ENCODE data around the gene LUC7L3.

Gene LUC7L3

DNA sequence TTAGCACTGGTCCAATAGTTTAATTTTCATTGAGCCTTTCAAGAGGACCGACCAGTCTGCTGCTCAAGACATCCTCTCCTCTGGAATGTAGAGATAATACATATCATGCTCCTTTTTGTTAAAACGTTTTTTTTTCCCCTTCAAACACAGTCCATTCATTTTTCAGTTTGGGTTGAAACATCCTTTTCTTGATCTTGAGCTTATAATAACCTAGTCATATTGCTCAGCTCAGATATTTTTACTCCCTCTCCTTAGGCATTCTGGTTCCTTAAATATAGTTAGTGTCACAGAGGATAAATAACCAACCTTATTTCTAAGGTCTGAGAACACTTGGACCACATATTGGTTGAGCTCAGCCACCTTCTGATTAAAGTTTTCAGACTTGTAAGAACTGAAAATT, 35.1 kb downstream of the LUC7L3 start:
- DNase-seq (ENCODE audit: low spot score) = no peak

DNA sequence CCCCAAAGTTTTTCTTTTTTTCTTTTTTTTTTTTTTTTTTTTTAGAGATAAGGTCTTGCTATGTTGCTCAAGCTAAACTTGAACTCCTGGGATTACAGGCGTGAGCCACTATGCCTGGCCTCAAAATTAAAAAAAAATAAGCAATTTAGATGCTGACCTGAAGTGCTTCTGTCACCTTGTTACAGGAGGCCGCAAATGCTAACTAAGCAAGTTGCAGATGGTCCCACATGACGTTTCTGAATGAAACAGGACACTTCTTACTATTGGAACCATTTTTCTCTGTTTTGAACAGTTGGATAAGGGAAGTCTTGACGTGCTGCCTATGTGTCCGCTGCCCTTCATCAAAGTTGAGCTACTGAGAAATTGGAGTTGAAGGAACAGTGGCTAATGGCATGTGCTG, 39.1 kb downstream of the LUC7L3 start:
- no peak for DNase-seq (ENCODE audit: low spot score)

DNA sequence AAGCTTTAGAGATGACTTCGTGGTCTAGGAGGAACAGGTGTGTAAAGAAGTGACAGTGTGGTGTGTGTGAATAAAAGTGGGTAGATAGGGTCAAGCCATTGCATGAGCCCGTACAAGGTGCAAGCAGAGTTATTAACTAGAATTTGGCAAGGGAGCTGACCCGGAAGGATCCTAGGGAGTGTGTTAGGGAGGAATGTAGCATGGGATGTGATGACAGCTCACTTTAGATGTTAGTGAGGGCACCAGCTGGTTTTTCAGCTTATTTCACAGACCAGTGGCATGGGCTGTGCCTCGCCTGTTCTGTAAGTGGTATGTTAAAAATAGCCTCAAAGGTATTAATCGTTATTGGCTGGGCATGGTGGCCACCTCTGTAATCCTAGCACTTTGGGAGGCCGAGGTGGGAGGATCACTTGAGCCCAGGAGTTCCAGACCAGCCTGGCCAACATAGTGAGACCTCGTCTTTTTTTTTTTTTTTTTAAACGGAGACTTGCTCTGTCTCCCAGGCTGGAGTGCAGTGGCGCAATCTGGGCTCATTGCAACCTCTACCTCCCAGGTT, 39.7 kb downstream of the LUC7L3 start:
- DNase-seq (ENCODE audit: low spot score) = no peak

DNA sequence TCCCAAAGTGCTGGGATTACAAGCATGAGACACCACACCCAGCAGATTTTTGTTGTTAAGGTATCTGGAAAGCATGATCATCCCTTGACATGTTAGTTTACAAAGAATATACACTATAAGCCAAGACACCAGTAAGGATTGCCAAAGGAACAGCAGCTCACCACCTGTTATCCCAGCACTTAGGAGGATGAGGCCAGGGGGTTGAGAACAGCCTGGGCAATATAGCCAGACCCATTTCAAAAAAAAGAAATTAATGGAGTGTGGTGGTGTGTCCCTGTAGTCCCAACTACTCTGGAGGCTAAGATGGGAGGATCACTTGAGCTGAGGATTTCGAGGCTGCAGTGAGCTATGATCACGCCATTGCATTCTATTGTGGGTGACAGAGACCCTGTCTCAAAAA, 42.8 kb downstream of the LUC7L3 start:
- DNase-seq (ENCODE audit: low spot score) = no peak

DNA sequence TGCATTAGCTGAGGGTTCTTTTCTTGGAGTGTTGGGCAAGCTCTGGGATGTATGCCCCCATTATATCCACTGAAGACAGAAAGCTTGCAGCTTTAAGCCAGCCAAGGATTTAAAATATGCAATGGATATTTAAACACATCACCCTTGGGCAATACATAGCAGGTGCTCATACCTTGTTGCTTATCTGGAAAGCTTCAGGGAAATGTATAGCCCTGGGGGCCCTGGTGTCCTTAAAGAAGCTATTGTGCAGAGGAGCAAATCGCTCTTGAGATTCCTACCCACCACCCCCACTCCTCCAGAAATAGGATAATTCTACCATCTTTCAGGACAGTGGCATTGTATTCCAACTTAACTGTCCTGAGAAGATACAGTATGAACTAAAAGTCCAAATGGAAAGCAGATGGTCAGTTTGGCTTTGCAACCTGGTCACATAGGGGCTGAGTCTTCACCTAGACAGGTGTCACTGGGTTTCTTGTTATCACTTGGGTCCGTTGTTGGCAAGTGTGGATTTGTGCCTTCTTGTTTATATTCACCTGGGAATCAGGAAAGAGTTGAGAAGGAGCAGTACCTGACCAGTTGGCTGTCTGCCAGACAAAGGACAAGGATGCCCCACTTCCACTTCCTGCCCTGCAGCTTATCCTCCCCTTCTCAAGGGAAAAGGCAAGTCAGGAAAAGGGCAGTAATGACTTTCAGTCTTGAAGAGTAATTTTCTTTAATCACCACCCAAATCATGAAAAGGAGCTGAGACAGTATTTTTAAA, 44.5 kb downstream of the LUC7L3 start:
- peak; percentile 29 for DNase-seq (ENCODE audit: low spot score)

DNA sequence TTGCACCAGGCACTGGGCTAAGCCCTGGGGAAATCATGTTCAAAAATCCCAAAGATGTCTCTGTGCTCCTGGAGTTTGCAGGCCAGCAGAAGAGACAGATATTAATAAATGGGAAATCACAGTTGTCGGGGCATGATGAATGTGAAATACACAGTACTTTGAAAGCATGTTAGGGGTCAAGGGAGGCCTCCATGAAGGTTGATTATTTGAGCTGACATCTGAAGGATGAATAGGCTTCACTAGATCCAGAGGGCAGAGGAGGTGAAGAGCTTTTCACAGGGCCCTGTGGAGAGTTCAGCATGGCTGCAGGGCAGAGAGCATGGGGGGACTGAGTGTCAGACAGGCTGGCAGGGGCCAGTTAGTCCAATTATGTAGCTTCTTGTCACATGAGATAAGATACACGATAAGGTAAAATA, 45.3 kb downstream of the LUC7L3 start:
- no peak for DNase-seq (ENCODE audit: low spot score)

DNA sequence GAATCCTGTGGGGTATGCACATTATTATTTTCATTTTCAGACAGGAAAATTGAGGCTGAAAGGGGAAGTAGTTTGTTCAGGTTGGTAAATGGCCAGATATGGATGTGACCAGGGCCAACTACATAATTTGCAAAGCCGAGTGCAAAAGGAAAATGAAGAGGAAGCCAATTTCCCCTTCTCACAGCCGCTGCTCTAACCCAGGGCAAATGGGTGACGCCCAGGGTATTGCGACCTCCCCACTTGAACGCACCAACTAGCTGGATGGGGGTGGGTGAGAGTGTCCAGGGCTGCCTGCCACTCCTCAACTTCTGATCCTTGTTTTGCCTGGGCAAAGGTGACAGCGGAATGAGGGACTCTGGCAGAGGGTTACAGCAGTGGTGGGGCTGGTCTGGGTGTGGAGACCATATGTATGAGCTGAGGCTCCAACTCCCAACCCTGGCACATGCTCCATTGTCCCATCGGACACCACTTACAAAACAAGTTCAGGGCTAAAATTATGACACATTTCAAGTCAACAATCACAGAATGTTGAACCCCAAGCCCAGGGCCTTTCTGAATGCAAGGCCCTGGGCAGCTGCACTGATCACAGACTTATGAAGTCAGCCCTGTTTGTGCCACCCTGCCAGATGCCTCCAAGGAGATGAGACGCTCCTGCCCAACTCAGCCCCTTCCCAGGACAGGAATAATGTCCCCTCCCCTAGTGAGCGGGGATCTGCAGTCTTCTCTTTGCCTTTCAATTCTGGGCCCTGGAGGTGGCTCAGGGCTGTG, 46.2 kb downstream of the LUC7L3 start:
- peak; percentile 12 for DNase-seq (ENCODE audit: low spot score)

DNA sequence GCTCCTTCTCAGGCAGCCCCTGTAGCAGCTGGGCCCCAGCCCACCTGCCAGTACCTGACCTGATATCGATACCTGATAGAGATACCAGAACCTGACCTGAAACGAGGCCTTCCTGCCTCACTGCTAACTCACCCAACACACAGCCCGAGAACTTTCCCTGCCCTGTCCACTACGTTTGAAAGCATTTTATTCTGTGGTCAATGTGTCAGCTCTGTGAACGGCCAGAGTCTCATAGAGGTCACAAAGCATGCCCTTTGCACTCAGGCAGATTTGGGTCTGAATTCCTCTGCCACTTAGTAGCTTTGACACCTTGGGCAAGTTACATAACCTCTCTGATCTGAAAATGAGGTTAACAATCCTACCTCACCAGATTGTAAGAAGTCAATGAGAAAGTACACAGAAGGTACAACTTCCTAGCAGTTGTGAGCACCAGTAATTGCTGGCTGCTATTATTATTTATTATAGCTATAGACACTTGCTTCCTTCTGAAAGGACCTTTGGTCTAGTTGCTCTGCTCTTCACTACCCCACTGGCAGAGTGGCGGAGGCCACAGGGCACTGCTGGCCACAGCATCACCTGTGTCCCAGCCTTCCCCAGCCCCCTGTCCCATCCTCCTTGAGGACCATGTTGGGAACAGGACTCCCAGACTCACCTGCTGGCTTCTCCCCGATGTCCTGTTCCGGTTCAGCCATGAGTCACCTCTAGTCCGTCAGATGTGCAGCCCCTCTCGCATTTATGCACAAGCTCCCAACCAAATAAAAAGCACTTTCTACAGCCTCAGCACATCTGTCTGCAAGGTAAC, 47.0 kb downstream of the LUC7L3 start:
- no peak for DNase-seq (ENCODE audit: low spot score)

DNA sequence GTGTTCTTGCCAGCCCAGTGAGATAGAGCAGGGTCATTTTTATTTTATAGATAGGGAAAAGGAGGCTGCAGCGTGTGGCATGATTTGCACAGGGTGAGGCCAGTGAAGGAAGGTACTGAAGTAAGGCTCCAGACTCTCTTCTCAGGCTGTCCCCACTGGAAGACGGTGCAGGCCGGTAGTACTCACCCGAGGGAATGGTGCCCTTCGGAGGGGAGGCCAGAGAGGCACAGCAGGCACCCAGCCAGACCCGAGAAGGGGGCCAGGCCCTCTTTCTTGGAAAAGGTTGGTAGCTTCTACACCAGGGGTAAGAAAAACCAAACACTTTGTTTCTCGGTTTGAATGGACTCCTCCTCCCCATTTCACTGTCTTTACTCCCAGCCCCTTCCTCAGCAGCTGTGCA, 47.6 kb downstream of the LUC7L3 start:
- DNase-seq (ENCODE audit: low spot score) = no peak

DNA sequence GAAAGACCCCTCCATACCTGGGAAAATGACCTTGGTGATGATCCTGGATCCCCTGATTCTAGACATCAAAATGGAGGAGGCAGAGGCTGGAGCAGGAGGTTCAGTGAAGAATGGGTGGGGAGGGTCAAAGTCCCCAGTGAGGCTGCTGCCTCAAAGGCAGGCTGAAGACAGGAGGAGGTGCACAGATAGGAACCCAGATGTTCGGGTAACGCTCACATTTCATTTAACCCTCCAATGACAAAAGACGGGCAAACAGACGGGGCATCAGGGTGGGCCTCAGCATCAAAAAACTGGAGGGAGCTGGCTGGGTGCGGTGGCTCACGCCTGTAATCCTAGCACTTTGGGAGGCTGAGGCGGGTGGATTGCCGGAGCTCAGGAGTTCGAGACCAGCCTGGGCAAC, 48.0 kb downstream of the LUC7L3 start, which contains the start of gene ANKRD40CL:
Gene ANKRD40CL, minus strand, starts transcription at position 73 of the 400 bp plus-strand sequence. CDS start 605 bp downstream, outside the sequence.
- no peak for DNase-seq (ENCODE audit: low spot score)

DNA sequence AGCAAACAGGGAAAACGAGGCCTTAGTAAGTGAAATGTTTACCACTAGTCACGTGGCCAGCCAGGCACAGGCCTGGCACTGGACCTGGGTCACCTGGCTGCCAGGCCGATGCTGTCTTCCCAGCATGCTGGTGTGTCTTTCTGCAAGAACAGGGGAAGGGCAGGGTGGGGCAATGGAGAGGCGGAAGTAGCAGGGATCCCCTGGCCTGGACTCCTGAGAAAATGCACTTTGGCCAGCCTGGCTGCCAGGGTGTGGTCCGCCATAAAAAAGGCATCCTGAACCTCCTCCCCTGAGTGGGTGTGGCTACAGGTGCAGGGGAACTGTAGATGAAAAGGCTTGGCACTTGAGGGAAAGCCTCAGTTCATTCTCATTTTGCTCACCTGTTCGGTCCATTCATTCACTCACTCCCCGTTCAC, 49.0 kb downstream of the LUC7L3 start:
- DNase-seq (ENCODE audit: low spot score) = peak; percentile 95

DNA sequence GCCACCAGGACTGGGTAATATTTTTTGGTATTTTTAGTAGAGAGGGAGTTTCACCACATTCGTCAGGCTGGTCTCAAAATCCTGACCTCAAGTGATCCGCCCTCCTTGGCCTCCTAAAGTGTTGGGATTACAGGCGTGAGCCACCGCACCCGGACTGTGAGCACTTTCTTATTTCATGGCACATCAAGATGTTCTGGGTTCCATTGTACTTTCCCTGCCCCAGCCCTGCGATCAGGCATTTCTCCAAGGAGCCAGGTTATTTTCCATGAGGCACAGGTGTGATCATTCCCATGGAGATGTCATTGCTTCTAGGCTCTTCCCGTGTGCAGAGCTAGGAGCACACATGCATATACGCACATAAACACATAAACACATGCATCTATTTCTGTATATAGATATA, 50.5 kb downstream of the LUC7L3 start:
- no peak for DNase-seq (ENCODE audit: low spot score)

DNA sequence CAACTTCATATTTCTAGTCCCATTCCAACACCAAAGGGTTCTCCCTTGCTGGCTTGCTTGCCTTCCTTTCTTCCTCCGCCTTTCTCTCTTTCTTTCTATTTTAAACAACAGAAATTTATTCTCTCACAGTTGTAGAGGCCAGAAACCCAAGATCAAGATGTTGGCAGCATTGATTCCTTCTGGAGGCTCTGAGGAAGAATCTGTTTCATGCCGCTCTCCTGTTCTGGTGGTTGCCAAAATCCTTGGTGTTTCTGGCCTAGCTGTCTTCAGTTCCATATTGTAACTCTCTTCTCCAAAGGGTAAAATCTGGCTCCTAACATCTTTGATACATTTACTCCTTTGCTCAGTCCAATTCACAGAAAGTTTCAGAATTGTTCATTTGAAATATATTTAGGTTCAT, 50.9 kb downstream of the LUC7L3 start:
- no peak for DNase-seq (ENCODE audit: low spot score)

DNA sequence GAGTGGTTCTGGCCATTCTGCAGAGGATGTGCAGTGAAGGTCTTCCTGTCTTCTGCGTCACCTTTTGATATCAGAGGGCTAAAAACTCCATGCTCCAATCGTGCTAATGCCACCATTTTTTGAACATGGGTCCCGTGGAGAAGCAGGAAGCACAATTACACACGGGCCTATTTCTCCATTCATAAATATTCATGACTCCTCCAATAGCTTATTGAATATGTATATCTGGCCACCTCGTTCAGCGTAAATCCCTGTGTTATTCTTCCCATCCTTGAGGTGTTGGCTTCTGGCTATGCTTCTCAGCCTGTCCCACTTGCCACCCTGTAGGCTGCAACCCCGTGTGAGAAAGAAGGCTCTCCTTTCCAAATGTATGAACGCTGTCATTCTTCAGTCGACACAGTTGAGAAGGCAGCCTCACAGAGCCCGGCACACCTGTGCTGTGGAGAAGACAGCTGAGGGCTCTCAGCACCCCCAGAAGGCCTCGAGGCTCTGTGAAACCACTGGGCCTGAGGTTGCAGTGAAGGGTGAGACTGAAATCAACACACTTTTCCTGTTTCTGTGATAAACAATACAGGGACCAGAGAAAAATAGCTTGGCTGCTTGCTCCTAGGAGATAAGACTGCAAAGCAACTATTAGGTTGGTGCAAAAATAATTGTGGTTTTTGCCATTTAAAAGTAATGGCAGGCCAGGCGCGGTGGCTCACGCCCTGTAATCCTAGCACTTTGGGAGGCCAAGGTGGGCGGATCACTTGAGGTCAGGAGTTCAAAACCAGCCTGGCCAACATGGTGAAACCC, 52.8 kb downstream of the LUC7L3 start:
- no peak for DNase-seq (ENCODE audit: low spot score)

DNA sequence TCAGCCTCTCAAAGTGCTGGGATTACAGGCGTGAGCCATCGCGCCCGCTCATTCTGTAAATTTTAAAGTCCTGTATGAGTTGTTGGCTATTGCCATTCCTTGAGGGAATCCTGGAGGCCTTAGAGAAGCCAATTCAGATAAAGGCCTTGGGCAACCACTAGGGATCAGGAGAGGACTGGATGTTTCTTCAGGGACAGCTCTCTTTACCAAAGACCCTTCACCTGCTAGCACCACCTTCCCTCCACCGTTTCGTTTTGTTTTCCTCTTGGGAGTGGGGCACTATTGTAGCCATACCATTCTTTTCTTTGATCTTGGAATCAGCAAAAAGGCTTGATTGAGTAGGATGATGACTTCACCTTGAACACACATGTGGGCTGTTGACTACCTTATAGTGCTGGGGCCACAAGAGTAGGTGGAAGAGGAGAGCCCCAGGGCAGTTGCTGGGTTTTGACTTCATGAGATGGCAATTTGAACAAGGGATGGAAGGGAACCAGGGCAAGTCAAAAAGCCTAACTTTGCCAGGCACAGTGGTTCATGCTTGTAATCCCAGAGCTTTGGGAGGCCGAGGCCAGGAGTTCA, 54.9 kb downstream of the LUC7L3 start:
- DNase-seq (ENCODE audit: low spot score) = no peak

DNA sequence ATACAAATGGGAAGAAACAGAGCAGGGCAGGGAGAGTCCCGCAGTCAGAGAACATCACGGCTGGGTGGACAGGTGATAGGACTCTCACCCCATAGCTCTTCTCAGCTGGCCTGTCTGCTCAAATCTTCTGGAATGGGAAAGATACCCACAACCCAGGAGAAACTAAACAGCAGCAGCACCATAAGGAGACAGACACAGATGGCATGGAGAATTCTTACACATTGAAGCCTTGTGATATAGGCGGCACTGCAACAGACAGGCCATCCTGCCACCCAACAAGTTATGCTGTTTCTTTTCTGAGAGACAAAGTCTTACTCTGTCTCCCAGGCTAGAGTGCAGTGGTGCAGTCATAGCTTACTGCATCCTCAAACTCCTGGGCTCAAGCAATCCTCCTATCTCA, 56.5 kb downstream of the LUC7L3 start:
- DNase-seq (ENCODE audit: low spot score) = no peak

DNA sequence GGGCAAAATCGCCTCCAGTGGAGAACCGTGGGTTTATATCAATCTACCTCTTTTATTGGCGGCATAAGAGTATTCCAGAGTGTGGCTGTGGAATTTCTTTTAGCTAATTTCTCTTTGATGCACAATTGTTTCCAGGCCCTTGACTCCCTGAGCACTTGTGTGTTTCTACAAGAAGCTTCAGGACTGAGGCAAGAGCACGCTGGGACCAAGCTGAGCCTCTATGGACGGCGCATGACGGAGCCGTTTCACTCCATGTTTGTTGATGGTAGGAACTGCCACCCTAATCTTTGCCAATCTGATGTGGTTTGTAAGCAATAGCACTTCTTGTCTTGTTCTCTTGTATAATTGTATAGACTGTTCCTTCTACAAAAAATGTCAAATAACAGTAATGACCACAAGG, 59.1 kb downstream of the LUC7L3 start:
- DNase-seq (ENCODE audit: low spot score) = no peak

DNA sequence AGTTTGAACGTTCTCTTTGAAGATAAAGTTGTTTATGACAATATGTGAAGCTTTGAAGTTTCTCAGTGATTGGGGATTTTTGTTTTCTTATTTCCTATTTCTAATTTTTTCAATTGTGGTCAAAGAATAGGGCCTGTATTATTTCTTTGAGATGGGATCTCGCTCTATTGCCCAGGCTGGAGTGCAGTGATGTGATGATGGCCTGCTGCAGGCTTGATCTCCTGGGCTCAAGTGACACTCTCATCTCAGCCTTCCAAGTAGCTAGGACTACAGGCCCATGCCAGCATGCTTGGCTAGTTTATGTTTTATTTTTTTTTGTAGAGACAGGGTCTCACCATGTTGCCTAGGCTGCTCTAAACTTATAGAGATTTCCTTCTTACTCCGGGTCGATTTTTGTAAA, 59.6 kb downstream of the LUC7L3 start:
- no peak for DNase-seq (ENCODE audit: low spot score)

DNA sequence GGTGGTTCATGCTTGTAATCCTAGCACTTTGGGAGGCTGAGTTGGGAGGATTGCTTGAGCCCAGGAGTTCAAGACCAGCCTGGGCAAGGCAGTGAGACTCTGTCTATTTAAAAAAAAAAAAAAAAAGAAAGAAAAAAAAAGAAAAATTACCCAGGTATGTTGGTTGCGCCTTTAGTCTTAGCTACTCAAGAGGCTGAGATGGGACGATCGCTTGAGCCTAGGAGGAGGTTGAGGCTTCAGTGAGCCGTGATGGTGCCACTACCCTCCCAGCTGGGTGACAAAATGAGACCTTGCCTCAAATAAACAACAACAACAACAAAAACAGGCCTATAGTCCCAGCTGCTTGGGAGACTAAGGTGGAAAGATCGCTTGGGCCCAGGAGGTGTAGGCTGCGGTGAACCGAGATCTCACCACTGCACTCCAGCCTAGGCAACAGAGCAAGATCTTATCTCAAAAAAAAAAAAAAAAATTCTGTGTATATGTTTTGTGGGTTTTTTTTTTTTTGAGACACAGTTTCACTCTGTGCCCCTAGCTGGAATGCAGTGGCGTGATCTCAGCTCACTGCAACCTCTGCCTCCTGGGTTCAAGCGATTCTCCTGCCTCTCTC, 60.4 kb downstream of the LUC7L3 start:
- DNase-seq (ENCODE audit: low spot score) = no peak

DNA sequence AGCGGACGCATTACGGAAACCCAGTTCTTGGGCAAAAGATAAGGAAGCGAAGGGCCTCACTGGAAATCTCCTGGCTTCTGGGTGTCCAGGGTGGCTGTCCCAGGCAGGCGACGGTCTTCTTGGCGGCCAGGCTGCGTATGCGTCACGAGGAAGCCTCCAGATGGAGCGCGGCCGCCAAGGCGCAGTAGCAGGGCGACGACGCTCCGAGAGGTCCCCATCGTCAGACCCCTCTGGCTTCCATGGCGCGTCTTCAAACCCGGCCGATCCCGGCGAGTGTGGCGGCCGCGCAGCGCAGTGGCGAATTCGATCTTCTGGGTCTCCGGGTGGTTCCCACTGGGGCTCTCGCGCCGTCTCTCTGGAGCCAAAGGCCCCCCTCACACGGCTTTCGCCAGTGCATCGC, 61.8 kb downstream of the LUC7L3 start:
- no peak for DNase-seq (ENCODE audit: low spot score)

DNA sequence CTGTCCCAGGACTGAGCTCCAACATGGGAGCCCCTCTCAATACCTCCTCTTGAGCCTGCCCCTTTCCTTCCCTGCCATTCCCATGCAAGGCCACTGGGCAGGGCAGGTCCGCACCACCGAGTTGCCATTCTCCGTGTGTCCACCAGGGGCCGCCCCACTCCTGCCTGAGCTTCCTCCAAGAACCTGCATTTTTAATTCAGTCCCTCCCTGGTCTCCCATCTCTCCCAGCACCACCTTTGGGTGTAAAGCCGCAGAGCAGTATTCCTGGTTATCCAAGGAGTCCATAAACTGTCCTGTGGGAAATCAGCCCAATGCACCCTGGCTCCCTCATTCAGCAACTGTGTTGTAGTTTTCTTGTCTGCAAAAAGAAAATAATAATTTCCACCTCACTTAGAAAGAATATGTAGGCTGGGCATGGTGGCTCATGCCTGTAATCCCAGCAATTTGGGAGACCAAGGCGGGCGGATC, 63.8 kb downstream of the LUC7L3 start:
- DNase-seq (ENCODE audit: low spot score) = peak; percentile 85
